Chondrocyte (in vitro differentiated cells): ENCODE measurements around the gene SUV39H2. TPM values are rescaled to one million over a fixed set of nuclear protein-coding genes. Genes with fewer than 3 reads are reported as not detected.

Source experiments
- DNase-seq: peaks from one replicate; pipeline ENCODE4 v3.0.0; 2021; ENCODE audit warnings: mixed read lengths, low spot score
- H3K27ac Mint-ChIP-seq: one replicate; pipeline ENCODE4 v1.8.0; 2021; ENCODE audit warnings: mild to moderate bottlenecking, moderate library complexity, mixed read lengths; ENCODE audit not compliant: unreplicated experiment
- H3K27me3 Mint-ChIP-seq: 2 replicates; pipeline ENCODE4 v1.8.0; 2021; ENCODE audit warnings: low read depth, mixed read lengths
- H3K36me3 Mint-ChIP-seq: 2 replicates; pipeline ENCODE4 v1.8.0; 2021; ENCODE audit warnings: low read depth, mixed read lengths
- H3K4me1 Mint-ChIP-seq: 2 replicates; pipeline ENCODE4 v1.8.0; 2021; ENCODE audit warnings: low read depth, mild to moderate bottlenecking, mixed read lengths
- H3K4me3 Mint-ChIP-seq: one replicate; pipeline ENCODE4 v1.8.0; 2021; ENCODE audit warnings: mild to moderate bottlenecking, moderate library complexity, mixed read lengths; ENCODE audit not compliant: unreplicated experiment
- H3K9me3 Mint-ChIP-seq: 2 replicates; pipeline ENCODE4 v1.8.0; 2021; ENCODE audit warnings: low read depth, mixed read lengths
- CTCF ChIP-seq: fragments of 200-600 bp; sonication (generic); IDR thresholded peaks from 2 replicates; pipeline ENCODE4 v1.5.0; 2021; ENCODE audit warnings: antibody characterized with exemption, mild to moderate bottlenecking, moderate library complexity
- total RNA-seq: library from RNA; stranded (reverse); gene quantifications from 3 replicates; pipeline ENCODE4 v1.2.1, GENCODE V29; 2021

The SUV39H2 gene
- total RNA-seq, 1 donor from 2014 or later, result 9.2 TPM

GRCh38 chr10:14911801-14912200 lies 33.1 kb downstream of the SUV39H2 start:
- Mint-ChIP-seq H3K27ac (no peak overlapping the region), H3K4me1 (peaks cover 3% of the 10 kb centered on the region), H3K9me3 (peaks cover 14% of the 10 kb centered on the region), H3K27me3 (no peaks in the 10 kb centered on the region), H3K4me3 (no peak overlapping the region), H3K36me3 (peaks cover 57% of the 10 kb centered on the region)
- no peak for TF ChIP-seq CTCF
- no peak for DNase-seq

- H3K27ac Mint-ChIP-seq, result no peak overlapping the region
- no peaks in the 10 kb centered on the region for H3K27me3 Mint-ChIP-seq
- peaks cover 64% of the 10 kb centered on the region for H3K36me3 Mint-ChIP-seq
- H3K4me1 Mint-ChIP-seq, result peaks cover 3% of the 10 kb centered on the region
- no peak overlapping the region for H3K4me3 Mint-ChIP-seq
- H3K9me3 Mint-ChIP-seq, result peaks cover 17% of the 10 kb centered on the region
- DNase-seq, result no peak
- TF ChIP-seq CTCF, result no peak
Observed at GRCh38 chr10:14916600-14916999, 37.9 kb downstream of the SUV39H2 start.

GRCh38 chr10:14917827-14918226 lies 39.2 kb downstream of the SUV39H2 start:
- TF ChIP-seq CTCF, result no peak
- H3K4me3 Mint-ChIP-seq, result no peak overlapping the region
- H3K36me3 Mint-ChIP-seq, result peaks cover 70% of the 10 kb centered on the region
- H3K27ac Mint-ChIP-seq, result no peak overlapping the region
- H3K9me3 Mint-ChIP-seq, result peaks cover 17% of the 10 kb centered on the region
- H3K27me3 Mint-ChIP-seq, result no peaks in the 10 kb centered on the region
- peaks cover 3% of the 10 kb centered on the region for H3K4me1 Mint-ChIP-seq
- DNase-seq, result no peak

GRCh38 chr10:14918964-14919363 lies 40.3 kb downstream of the SUV39H2 start:
- DNase-seq, result no peak
- H3K4me1 Mint-ChIP-seq, result peaks cover 3% of the 10 kb centered on the region
- no peak overlapping the region for H3K27ac Mint-ChIP-seq
- H3K9me3 Mint-ChIP-seq, result peaks cover 17% of the 10 kb centered on the region
- no peak overlapping the region for H3K4me3 Mint-ChIP-seq
- TF ChIP-seq CTCF, result no peak
- H3K27me3 Mint-ChIP-seq, result no peaks in the 10 kb centered on the region
- peaks cover 67% of the 10 kb centered on the region for H3K36me3 Mint-ChIP-seq

- DNase-seq, result no peak
- Mint-ChIP-seq H3K36me3 (peaks cover 52% of the 10 kb centered on the region), H3K9me3 (no peaks in the 10 kb centered on the region), H3K4me3 (no peak overlapping the region), H3K27ac (no peak overlapping the region), H3K4me1 (no peaks in the 10 kb centered on the region), H3K27me3 (no peaks in the 10 kb centered on the region)
- no peak for TF ChIP-seq CTCF
Observed at GRCh38 chr10:14924013-14924412, 45.3 kb downstream of the SUV39H2 start.
